ENCODE results near the gene GARIN5A.

The GARIN5A gene

GRCh38 chr19:50516964-50517703 lies 40.5 kb upstream of the GARIN5A start:
- TF ChIP-seq CTCF (IDR thresholded peaks at IDR 0.05; ENCODE audit: extremely low read depth, missing control alignments), result no peak
- peak; percentile 59 for DNase-seq (ENCODE audit: low spot score)

- no peak for TF ChIP-seq CTCF (IDR thresholded peaks at IDR 0.05; ENCODE audit: extremely low read depth, missing control alignments)
These were observed 39.8 kb upstream of the GARIN5A start for GRCh38 chr19:50516456-50516855.

GRCh38 chr19:50515168-50515561 lies 38.5 kb upstream of the GARIN5A start:
- TF ChIP-seq CTCF (IDR thresholded peaks at IDR 0.05; ENCODE audit: extremely low read depth, missing control alignments), result no peak
- no peak for DNase-seq (ENCODE audit: low spot score)

More at GRCh38 chr19:50516456-50516855, 39.8 kb upstream of the GARIN5A start:
- DNase-seq (ENCODE audit: low spot score), result no peak

- no peak for TF ChIP-seq CTCF (IDR thresholded peaks at IDR 0.05; ENCODE audit: extremely low read depth, missing control alignments)
- no peak for DNase-seq (ENCODE audit: low spot score)
These were observed 37.9 kb upstream of the GARIN5A start for GRCh38 chr19:50514346-50515167.

- no peak for TF ChIP-seq CTCF (IDR thresholded peaks at IDR 0.05; ENCODE audit: extremely low read depth, missing control alignments)
- peak; percentile 31 for DNase-seq (ENCODE audit: low spot score)
These were observed 37.2 kb upstream of the GARIN5A start, which contains the start of gene ASPDH for GRCh38 chr19:50513746-50514345. ASPDH (minus strand) TSS chr19:50513913; CDS start chr19:50513823, 90 bp downstream.

- DNase-seq (ENCODE audit: low spot score), result peak; percentile 38
- no peak for TF ChIP-seq CTCF (IDR thresholded peaks at IDR 0.05; ENCODE audit: extremely low read depth, missing control alignments)
These were observed 36.5 kb upstream of the GARIN5A start for GRCh38 chr19:50512999-50513745.

Data from GM20000 (cell line).